Liver (tissue), 9 donors: Measurements from ENCODE around the gene CDK9. TPM values are rescaled to one million over a fixed set of nuclear protein-coding genes. Genes with fewer than 3 reads are reported as not detected.

Source experiments
- DNase-seq: peaks from one replicate; pipeline ENCODE4 v3.0.0-alpha.2; 2017; ENCODE audit warnings: low spot score
- H3K27ac ChIP-seq, 2 donors: one replicate each; pipeline ENCODE4 v1.7.0; 2013; ENCODE audit warnings: inconsistent platforms in 2 of 2, low read length in 2 of 2, control low read depth in 1 of 2, low read depth in 1 of 2, mild to moderate bottlenecking in 1 of 2
- H3K27me3 ChIP-seq, 4 donors: one replicate each; pipeline versions ENCODE4 v1.6.1 to v1.7.0; 2013; ENCODE audit warnings: low read length in 3 of 4, inconsistent platforms in 1 of 4, mild to moderate bottlenecking in 1 of 4, moderate library complexity in 1 of 4; ENCODE audit not compliant: control insufficient read depth in 4 of 4, insufficient read depth in 4 of 4
- H3K36me3 ChIP-seq, 4 donors: one replicate each; pipeline versions ENCODE4 v1.6.1 to v1.7.0; 2013; ENCODE audit warnings: low read length in 3 of 4, mild to moderate bottlenecking in 3 of 4, low read depth in 1 of 4, moderate library complexity in 1 of 4; ENCODE audit not compliant: control insufficient read depth in 4 of 4, insufficient read depth in 3 of 4
- H3K4me1 ChIP-seq, 4 donors: one replicate each; pipeline versions ENCODE4 v1.6.1 to v1.7.0; 2013; ENCODE audit warnings: low read length in 3 of 4, mild to moderate bottlenecking in 3 of 4, moderate library complexity in 1 of 4; ENCODE audit not compliant: control insufficient read depth in 4 of 4, insufficient read depth in 4 of 4
- H3K4me3 ChIP-seq, 3 donors: one replicate each; pipeline versions ENCODE4 v1.6.1 to v1.7.0; 2013; ENCODE audit warnings: low read length in 3 of 3, control low read depth in 1 of 3, low read depth in 1 of 3, mild to moderate bottlenecking in 1 of 3
- H3K9ac ChIP-seq, 2 donors: one replicate each; pipeline ENCODE4 v1.7.0; 2013; ENCODE audit warnings: low read length in 2 of 2, mild to moderate bottlenecking in 2 of 2, moderate library complexity in 2 of 2, control low read depth in 1 of 2, low read depth in 1 of 2
- H3K9me3 ChIP-seq, 4 donors: one replicate each; pipeline versions ENCODE4 v1.6.1 to v1.7.0; 2013; ENCODE audit warnings: low read length in 3 of 4; ENCODE audit not compliant: control insufficient read depth in 4 of 4
- ATF3 ChIP-seq: IDR thresholded peaks from 2 replicates; pipeline ENCODE4 v1.6.1; 2016; ENCODE audit warnings: antibody characterized with exemption
- CTCF ChIP-seq: fragments of 150-350 bp; IDR thresholded peaks from 2 replicates; pipeline ENCODE4 v1.5.1; 2017; ENCODE audit warnings: improper control_type of control experiment, low read depth, low read length; ENCODE audit not compliant: missing input control
- EGR1 ChIP-seq, 2 donors: IDR thresholded peaks; 2 replicates each; pipeline ENCODE4 v1.6.1; 2016 to 2018; ENCODE audit warnings: antibody characterized with exemption in 2 of 2, low read depth in 2 of 2
- FOXA1 ChIP-seq: IDR thresholded peaks from 2 replicates; pipeline ENCODE4 v1.6.1; 2016; ENCODE audit warnings: antibody characterized with exemption
- GABPA ChIP-seq, 2 donors: IDR thresholded peaks in 1 of 2; conservative IDR thresholded peaks in 1 of 2; 2 replicates each; pipeline ENCODE4 v1.6.1; 2016; ENCODE audit warnings: antibody characterized with exemption in 2 of 2, mild to moderate bottlenecking in 1 of 2, moderate library complexity in 1 of 2
- HNF4G ChIP-seq: IDR thresholded peaks from 2 replicates; pipeline ENCODE4 v1.6.1; 2016; ENCODE audit warnings: antibody characterized with exemption
- JUND ChIP-seq, 2 donors: IDR thresholded peaks; 2 replicates each; pipeline ENCODE4 v1.6.1; 2016; ENCODE audit warnings: antibody characterized with exemption in 2 of 2
- SP1 ChIP-seq: IDR thresholded peaks from 2 replicates; pipeline ENCODE4 v1.6.1; 2018; ENCODE audit warnings: antibody characterized with exemption, mild to moderate bottlenecking
- TAF1 ChIP-seq: conservative IDR thresholded peaks from 2 replicates; pipeline ENCODE4 v1.6.1; 2016; ENCODE audit warnings: antibody characterized with exemption, mild to moderate bottlenecking
- YY1 ChIP-seq: IDR thresholded peaks from 2 replicates; pipeline ENCODE4 v1.6.1; 2016; ENCODE audit warnings: antibody characterized with exemption, mild to moderate bottlenecking
- ZBTB33 ChIP-seq: IDR thresholded peaks from 2 replicates; pipeline ENCODE4 v1.6.1; 2016; ENCODE audit warnings: antibody characterized with exemption
- WGBS: extraction: QIAGEN DNeasy Blood & Tissue Kit; methylation state at CpG from one replicate; pipeline ENCODE4 v1.1.7; 2013; 5-methylcytosine and 5-hydroxymethylcytosine counted together
- polyA plus RNA-seq, 2 donors: library from polyadenylated mRNA; stranded (reverse) in 1 of 2; unstranded in 1 of 2; fragments of 200-250 nt in 1 of 2; fragments of >200 nt in 1 of 2; fragmentation: Nextera tagmentation in 1 of 2; extraction: Ambion mirVana in 1 of 2; gene quantifications; one replicate each; pipeline versions ENCODE4 v1.2.1 to v1.2.3, GENCODE V29; 2013 to 2015
- total RNA-seq, 2 donors: library from RNA; depleted of rRNA; stranded (reverse); fragments of >200 nt; gene quantifications; one replicate each; pipeline ENCODE4 v1.2.3, GENCODE V29; 2014
- TF ChIP-seq, protein P1 (sequence below): IDR thresholded peaks from 2 replicates; pipeline ENCODE4 v1.6.1; 2016; ENCODE audit warnings: antibody characterized with exemption
- donor health status: healthy.
- donor health status: healthy.
- donor health status: healthy.
- donor health status: healthy.
- donor health status: healthy.

Gene CDK9
- total and polyA plus RNA-seq, 4 donors = 31.8 to 41.4 (median 36.8) TPM

- no peaks in the 10 kb centered on the region for H3K27me3 ChIP-seq
- H3K4me3 ChIP-seq = peak within 1 kb of the TSS in 1 of 3 donors; percentile 18
- TF ChIP-seq FOXA1 (no peak), GABPA (IDR thresholded peaks at IDR 0.05 in 1 of 2, conservative IDR thresholded peaks at IDR 0.05 in 1 of 2) (no peak), JUND (IDR thresholded peaks at IDR 0.05) (no peak)
- H3K36me3 ChIP-seq = no peaks in the 10 kb centered on the region
- peak within 1 kb of the TSS; percentile 72 to 80 for H3K27ac ChIP-seq
- H3K4me1 ChIP-seq = peaks cover 0 to 4% (median 0%) of the 10 kb centered on the region in 4 donors
- no peak for DNase-seq
- H3K9ac ChIP-seq = peak within 1 kb of the TSS in 1 of 2 donors; percentile 45
- H3K9me3 ChIP-seq = no peaks in the 10 kb centered on the region
- WGBS = 67% methylated on average over 13 of the region's 13 CpGs
Observed at GRCh38 chr9:127778280-127779135, 7.3 kb upstream of the CDK9 start, which contains the start of gene SH2D3C. Gene SH2D3C (minus strand): TSS chr9:127778666. CDS start chr9:127778627, 39 bp downstream.

- Histone ChIP-seq H3K9me3 (no peaks in the 10 kb centered on the region), H3K9ac (no peak overlapping the region), H3K27me3 (no peaks in the 10 kb centered on the region), H3K36me3 (no peaks in the 10 kb centered on the region), H3K4me3 (no peak overlapping the region), H3K4me1 (peaks cover 0 to 6% (median 0%) of the 10 kb centered on the region in 4 donors), H3K27ac (peak overlapping the region; percentile 72 to 80)
- TF ChIP-seq, protein P1, sequence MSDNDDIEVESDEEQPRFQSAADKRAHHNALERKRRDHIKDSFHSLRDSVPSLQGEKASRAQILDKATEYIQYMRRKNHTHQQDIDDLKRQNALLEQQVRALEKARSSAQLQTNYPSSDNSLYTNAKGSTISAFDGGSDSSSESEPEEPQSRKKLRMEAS = no peak
- TF ChIP-seq ATF3 (no peak), HNF4G (no peak), YY1 (no peak), EGR1 (IDR thresholded peaks at IDR 0.05; ENCODE audit: low read depth in 2 of 2) (no peak), FOXA1 (no peak), CTCF (no peak), ZBTB33 (no peak), GABPA (IDR thresholded peaks at IDR 0.05 in 1 of 2, conservative IDR thresholded peaks at IDR 0.05 in 1 of 2) (no peak), TAF1 (no peak), SP1 (no peak)
- no peak for DNase-seq
- 77% methylated on average over 17 of the region's 17 CpGs for WGBS
Observed at GRCh38 chr9:127779136-127779981, 6.5 kb upstream of the CDK9 start.
